Peyer's patch (tissue), 4 donors: ENCODE results near the gene HIBCH. TPM values are rescaled to one million over a fixed set of nuclear protein-coding genes. Genes with fewer than 3 reads are reported as not detected.
"Not testable (repeated sequence)": the region's sequence is repeated elsewhere in the genome, so short reads cannot be mapped to it uniquely, and the experiment has no call there.

Experiments
- DNase-seq, 3 donors: peaks; one replicate each; pipeline ENCODE4 v3.0.0-alpha.2; 2017 to 2019
- H3K27ac ChIP-seq, 4 donors: fragments of 200-600 bp; sonication (generic); one replicate each; pipeline ENCODE4 v1.5.1; 2016 to 2019
- H3K27me3 ChIP-seq, 2 donors: fragments of 200-600 bp; sonication (generic); one replicate each; pipeline ENCODE4 v1.5.1; 2019
- H3K36me3 ChIP-seq, 3 donors: fragments of 200-600 bp; sonication (generic); one replicate each; pipeline ENCODE4 v1.5.1; 2016 to 2019
- H3K4me1 ChIP-seq, 4 donors: fragments of 200-600 bp; sonication (generic); one replicate each; pipeline ENCODE4 v1.5.1; 2016 to 2019
- H3K4me3 ChIP-seq, 4 donors: fragments of 200-600 bp; sonication (generic); 1 replicate in 3 of 4; 2 replicates in 1 of 4; pipeline ENCODE4 v1.5.1; 2016 to 2019; ENCODE audit warnings: mild to moderate bottlenecking in 1 of 4
- H3K9me3 ChIP-seq, 4 donors: fragments of 200-600 bp; sonication (generic); one replicate each; pipeline ENCODE4 v1.5.1; 2016 to 2019; ENCODE audit warnings: mild to moderate bottlenecking in 1 of 4
- CTCF ChIP-seq, 6 experiments: fragments of 450-650 bp in 4 of 6; fragments of 200-600 bp in 2 of 6; sonication (generic) in 1 of 6; IDR thresholded peaks; one replicate each; pipeline ENCODE4 v1.5.1; 2017 to 2019; ENCODE audit warnings: antibody characterized with exemption in 6 of 6, mild to moderate bottlenecking in 3 of 6, moderate library complexity in 1 of 6
- POLR2A ChIP-seq, 2 donors: fragments of 450-650 bp; IDR thresholded peaks; one replicate each; pipeline ENCODE4 v1.5.1; 2017; ENCODE audit warnings: antibody characterized with exemption in 2 of 2, mild to moderate bottlenecking in 2 of 2, moderate library complexity in 2 of 2
- total RNA-seq, 4 donors: library from RNA; depleted of rRNA; stranded (reverse); fragments of >200 nt; gene quantifications; one replicate each; pipeline ENCODE4 v1.1.0, GENCODE V29; 2016

HIBCH gene
- total RNA-seq, 4 donors from 2014 or later: 20.0 to 38.8 (median 27.4) TPM

DNA sequence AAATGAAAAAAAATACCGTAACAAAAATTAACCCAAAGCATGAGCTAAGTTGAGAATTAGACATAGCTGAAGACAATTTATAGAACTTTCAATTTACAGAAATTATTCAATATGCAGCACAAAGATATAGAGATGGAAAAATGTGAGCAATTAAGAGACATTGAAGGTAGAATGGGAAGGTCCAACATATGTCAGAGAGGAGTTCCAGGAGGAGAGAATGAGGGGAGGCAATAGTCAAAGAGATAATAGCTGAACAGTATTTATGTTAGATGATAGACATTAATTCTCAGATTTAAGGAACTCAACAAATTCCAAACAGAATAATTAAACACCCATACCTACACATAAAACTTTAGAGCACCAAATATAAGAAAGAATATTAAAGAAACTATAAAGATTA lies 154.1 kb downstream of the HIBCH start:
- TF ChIP-seq CTCF (IDR thresholded peaks at IDR 0.05) (no peak), POLR2A (IDR thresholded peaks at IDR 0.05) (no peak)
- Histone ChIP-seq H3K9me3 (no peaks in the 10 kb centered on the region), H3K4me3 (no peak overlapping the region), H3K36me3 (no peaks in the 10 kb centered on the region), H3K27me3 (no peaks in the 10 kb centered on the region), H3K4me1 (no peaks in the 10 kb centered on the region), H3K27ac (no peak overlapping the region)
- DNase-seq: no peak

- no peaks in the 10 kb centered on the region for H3K36me3 ChIP-seq
These were observed 156.8 kb downstream of the HIBCH start for GRCh38 chr2:190162851-190163250.

DNA sequence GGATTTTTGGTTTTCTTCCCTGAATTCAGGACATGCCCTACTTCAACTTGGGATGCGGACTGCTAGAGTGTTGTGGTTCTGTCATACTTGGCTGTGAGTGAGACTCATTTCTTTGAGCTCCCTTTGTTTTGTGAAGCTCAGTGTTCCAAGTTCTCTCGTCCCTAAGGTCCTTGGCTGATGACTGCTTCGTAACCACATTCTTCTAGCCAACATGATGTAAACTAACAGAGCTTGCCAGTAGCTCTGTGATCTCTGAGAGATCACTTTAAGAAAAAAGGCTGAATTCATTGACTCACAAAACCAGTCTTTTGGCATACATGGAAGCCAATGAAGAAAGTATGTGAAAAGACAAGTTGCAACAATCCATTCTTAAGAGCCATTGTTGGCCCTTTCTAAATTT lies 160.2 kb downstream of the HIBCH start:
- Histone ChIP-seq H3K27ac (peak overlapping the region in 1 of 4 donors; percentile 9), H3K4me1 (peaks cover 0 to 14% (median 0%) of the 10 kb centered on the region in 4 donors), H3K4me3 (no peak overlapping the region), H3K9me3 (no peaks in the 10 kb centered on the region), H3K27me3 (no peaks in the 10 kb centered on the region), H3K36me3 (no peaks in the 10 kb centered on the region)
- TF ChIP-seq POLR2A (IDR thresholded peaks at IDR 0.05) (no peak), CTCF (IDR thresholded peaks at IDR 0.05) (no peak)
- DNase-seq: no peak

More at GRCh38 chr2:190162851-190163250, 156.8 kb downstream of the HIBCH start:
- H3K4me1 ChIP-seq: peaks cover 0 to 14% (median 0%) of the 10 kb centered on the region in 4 donors
- H3K27ac ChIP-seq: no peak overlapping the region
- DNase-seq: no peak
- no peak overlapping the region for H3K4me3 ChIP-seq
- no peaks in the 10 kb centered on the region for H3K9me3 ChIP-seq
- no peak for TF ChIP-seq CTCF (IDR thresholded peaks at IDR 0.05)
- no peak for TF ChIP-seq POLR2A (IDR thresholded peaks at IDR 0.05)
- no peaks in the 10 kb centered on the region for H3K27me3 ChIP-seq

GRCh38 chr2:190158798-190159434 lies 160.7 kb downstream of the HIBCH start:
- Histone ChIP-seq H3K27me3 (no peaks in the 10 kb centered on the region), H3K36me3 (no peaks in the 10 kb centered on the region), H3K9me3 (no peaks in the 10 kb centered on the region), H3K27ac (peak overlapping the region in 1 of 4 donors; percentile 24), H3K4me3 (no peak overlapping the region), H3K4me1 (peaks cover 0 to 14% (median 0%) of the 10 kb centered on the region in 4 donors)
- TF ChIP-seq POLR2A (IDR thresholded peaks at IDR 0.05) (no peak), CTCF (IDR thresholded peaks at IDR 0.05) (no peak)
- DNase-seq: peak in 2 of 3 donors; percentile 54 to 57

GRCh38 chr2:190157613-190158528 lies 161.8 kb downstream of the HIBCH start:
- H3K4me3 ChIP-seq, H3K27ac ChIP-seq, H3K27me3 ChIP-seq, H3K9me3 ChIP-seq, DNase-seq, H3K36me3 ChIP-seq: not testable (repeated sequence)
- H3K4me1 ChIP-seq: peaks cover 0 to 14% (median 0%) of the 10 kb centered on the region in 4 donors
